GM20431 (cell line): ENCODE data around the gene EEIG2.

Source experiments
- in situ Hi-C: fragments of 300-500 bp; cut with MseI, MboI; formaldehyde crosslinking; loops from one replicate; pipeline ENCODE4 v1.15.0; 2020; ENCODE audit warnings: low sequenced_read_pairs; ENCODE audit not compliant: unreplicated experiment

Gene EEIG2

GRCh38 chr1:108574008-108574407 lies 14.1 kb downstream of the EEIG2 start:
- in situ Hi-C loops: no loop called here

GRCh38 chr1:108575375-108575774 lies 15.5 kb downstream of the EEIG2 start:
- in situ Hi-C loops: no loop called here

- in situ Hi-C loops: no loop called here
Measured at GRCh38 chr1:108583757-108584427, 24.0 kb downstream of the EEIG2 start.

DNA sequence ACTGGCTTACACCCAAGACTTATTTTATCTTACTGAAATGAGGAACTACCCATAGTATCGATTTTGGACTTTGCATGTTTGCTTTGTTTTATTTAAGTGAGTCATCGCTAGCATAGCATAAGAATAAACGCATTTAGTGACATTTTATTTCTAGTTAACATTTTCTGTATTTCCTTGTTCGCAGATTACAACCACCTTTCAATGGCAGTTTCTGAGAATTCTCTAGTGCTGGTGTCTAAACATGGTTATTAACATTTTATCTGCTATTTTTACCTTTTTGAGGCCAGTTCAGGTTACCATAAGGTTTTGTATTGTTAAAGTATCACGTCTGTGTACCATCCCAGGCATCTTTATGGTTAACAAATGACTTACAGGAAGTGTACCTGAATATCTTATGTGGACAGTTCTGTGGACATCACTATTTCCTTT lies 24.5 kb downstream of the EEIG2 start:
- in situ Hi-C loops: no loop called here

- in situ Hi-C loops: no loop called here
Measured at GRCh38 chr1:108585313-108585712, 25.4 kb downstream of the EEIG2 start.

DNA sequence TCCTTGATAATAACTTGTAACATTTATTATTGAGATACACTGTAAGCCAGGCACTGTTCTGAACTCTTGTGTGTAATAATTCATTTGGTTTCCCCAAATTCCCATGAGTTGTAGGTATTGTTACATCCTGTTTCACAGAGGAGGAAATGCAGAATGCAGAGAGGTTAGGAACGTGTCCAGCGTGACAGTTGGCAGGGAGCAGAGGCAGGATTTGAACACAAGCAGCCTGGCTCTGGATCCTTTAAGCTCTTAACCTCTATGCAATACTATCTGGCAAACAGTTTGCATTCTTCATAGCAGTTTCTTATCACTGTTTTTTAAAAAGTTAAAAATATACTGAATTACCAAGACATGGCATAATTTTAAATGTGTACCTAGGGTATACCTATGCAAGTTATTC lies 30.5 kb downstream of the EEIG2 start:
- in situ Hi-C loops: no loop called here

DNA sequence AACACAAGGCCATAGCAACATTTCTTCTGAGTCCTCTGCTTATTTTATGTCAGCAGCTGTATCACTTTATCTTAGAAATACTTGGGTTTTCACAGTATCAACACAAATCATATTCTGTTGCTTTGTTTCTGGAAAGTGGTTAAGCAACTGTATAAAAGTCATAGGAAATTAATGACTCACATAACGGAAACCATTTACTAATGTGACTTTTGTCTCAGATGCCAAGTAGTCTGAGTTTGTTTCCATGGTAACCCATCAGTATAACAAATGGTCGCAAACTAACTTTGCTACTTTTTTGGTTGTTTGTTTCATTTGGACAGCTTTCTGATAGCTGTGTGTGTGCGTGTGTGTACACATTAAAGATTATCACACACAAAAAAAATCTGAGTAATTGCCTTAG lies 31.1 kb downstream of the EEIG2 start:
- in situ Hi-C loops: no loop called here

DNA sequence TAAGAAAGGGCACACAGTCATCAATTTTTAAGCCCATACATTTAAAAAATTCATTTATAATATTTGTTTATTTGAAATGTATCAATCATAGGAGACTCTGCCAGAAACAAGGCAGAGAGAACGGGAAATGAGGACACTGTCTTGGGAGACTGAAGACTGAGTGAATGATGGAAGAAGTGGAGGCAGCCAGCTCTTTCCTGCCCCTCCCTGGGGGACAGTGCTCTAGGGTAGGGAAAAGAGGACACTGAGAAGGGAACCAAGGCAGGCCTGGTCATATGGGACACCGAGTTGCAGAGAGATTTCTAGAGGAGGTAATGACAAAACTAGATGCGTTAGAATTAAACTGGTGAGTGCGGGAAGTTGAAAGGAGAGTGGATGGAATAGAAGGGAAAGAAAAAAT lies 31.6 kb downstream of the EEIG2 start:
- in situ Hi-C loops: no loop called here

DNA sequence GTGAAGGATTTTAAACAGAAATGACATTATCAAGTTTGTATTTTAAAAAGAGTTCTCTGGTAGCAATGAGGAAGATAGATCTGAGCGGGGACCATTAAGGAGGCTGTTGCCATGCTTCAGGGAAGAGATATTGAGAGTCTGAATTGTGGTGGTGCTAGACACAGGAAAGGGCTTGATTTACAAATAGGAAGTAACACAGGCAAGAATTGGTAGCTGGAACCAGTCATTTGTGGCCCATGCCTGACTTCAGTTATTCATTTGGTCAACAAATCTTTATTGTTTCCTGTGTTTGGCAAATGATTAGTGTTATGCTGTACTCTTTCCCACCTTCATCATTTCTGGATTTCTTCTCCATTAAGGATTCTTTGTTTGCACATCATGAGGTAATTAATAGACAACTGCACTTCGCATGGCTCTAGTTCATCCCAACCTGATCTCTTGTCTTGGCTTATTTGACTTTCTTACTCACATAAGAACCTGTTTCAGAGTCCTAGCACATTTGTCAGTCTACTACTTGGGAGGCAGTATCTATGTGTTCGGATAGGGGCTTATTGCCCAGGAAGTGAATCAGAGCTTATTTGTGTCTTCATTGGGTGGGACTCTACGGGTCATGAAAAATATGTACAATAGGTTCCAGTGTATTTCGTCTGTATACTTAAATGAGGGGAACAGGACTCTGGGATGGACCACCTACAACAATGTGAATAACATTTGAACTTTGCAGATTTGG lies 32.3 kb downstream of the EEIG2 start:
- in situ Hi-C loops: no loop called here

- in situ Hi-C loops: no loop called here
Measured at GRCh38 chr1:108593448-108593847, 33.5 kb downstream of the EEIG2 start.

GRCh38 chr1:108595507-108595906 lies 35.6 kb downstream of the EEIG2 start:
- in situ Hi-C loops: no loop called here

DNA sequence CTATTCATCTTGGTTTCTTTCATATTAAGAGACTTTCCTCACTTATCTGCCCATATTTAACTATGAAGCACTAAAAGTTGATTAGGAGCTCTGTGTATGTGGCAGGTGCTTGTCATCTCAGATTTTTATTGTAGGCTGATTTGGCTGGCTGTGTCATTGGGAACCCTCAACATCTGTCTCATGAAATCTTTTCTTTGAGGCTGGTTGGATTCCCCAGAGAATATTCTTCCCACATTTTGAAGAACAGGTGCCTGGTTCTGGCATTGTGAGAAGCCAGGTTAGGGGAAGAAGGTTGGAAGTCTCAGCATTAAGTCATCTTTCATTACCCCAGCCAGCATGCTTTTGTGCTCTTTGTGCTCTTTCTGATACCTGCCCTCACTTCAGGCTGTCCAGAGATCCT lies 37.1 kb downstream of the EEIG2 start:
- in situ Hi-C loops: no loop called here

- in situ Hi-C loops: no loop called here
Measured at GRCh38 chr1:108598340-108598739, 38.4 kb downstream of the EEIG2 start.

DNA sequence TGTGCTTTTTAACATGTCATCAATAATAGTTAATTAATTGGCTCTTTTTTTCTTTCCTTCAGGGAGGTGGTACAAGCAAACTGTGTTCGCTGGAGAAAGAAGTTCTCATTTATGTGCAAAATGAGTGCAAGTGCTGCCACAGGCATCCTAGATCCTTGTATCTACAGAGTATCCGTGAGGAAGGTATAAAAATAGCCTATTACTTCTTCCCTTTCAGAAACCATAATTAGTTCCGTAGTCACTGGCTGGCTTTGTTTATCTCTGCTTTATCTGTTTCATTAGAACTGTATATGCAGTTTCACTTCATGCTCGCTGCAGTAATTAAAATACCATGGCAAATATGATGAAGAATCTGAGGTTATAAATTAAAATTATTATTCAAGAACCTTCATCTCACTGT lies 40.6 kb downstream of the EEIG2 start:
- in situ Hi-C loops: no loop called here

- in situ Hi-C loops: no loop called here
Measured at GRCh38 chr1:108601708-108602410, 42.0 kb downstream of the EEIG2 start.

DNA sequence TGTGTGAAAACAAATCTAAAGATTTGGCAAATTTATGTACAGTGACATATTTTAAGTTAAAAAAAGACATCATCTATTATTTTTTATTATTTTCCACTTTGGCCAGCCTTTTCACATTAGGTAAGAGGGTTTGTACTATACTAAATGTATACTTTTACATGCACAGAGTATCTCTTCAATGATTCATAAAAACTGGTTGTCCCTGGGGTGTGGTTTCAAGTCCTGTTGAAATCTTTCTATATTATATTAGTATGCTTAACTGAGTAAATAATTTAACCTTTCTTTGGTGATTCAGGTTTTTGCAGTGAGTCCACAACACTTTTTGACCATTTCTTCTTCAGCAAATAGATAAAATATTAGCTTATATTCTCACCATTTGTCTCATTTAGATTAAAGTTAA lies 45.7 kb downstream of the EEIG2 start:
- in situ Hi-C loops: no loop called here

DNA sequence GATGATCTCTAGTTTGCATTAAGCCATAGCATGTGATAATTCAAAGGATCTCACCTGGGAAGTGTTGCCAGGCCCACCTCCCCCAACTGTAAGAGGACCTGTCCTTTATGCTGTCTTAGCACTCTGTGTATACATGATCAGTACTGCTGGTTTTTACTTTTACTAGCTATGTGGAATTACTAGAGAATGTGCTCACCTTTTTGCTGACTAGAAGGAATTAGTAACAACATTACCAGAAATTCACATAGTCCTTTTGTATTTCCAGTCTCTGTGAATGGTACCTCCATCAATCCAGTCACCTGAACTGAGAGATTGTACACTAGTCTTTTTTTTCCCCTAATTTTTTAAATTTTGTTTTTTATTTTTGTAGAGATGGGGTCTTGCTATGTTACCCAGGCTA lies 46.6 kb downstream of the EEIG2 start:
- in situ Hi-C loops: no loop called here

GRCh38 chr1:108609483-108610049 lies 49.7 kb downstream of the EEIG2 start:
- in situ Hi-C loops: no loop called here
